ENCODE measurements around the gene MAPK12. TPM values are rescaled to one million over a fixed set of nuclear protein-coding genes. Genes with fewer than 3 reads are reported as not detected.

The MAPK12 gene
- total RNA-seq, 1 experiment from 2014 or later, result 21.1 TPM

DNA sequence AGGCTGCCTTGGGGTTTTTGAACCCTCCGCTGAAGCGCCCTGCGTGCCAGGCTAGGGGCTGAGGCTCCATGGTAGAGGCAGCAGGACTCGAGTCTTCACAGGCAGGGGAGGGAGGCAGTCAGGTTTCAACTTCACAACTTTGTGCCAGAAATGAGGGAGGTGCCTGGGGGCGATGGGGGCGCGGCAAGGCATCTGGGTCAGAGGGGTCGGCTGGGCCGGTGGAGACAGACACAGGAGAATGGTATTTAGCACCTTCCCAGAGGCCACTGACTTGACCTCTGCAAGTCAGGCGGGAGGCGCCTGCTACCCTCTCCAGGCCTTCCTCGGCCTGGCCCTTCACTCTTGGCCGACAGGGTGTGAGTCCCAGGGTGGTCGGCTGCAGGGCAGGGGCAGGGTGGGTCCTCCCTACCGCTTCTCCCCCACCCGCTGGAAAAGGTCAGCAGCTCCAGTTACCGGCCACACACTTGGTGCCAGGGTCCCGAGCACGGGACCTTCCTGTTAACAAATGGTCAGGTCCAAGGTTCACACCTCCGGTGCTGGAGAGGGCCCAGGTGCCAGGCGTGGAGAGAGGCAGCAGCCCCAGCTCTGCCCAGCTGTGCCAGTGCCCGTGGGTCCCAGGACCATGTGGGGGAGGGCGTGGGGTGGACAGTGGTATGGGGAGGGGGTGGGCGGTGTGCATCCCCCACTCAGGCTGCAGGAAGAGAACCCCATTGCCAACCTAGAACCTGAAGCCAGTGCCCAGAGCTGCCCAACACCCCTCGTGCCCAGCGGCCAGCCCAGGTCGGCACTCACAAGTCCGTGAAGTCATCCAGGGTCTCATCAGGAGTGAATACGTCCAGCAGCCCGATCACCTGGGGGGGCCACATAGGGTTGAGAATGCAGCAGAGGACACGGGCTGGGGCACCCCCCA, 3.8 kb downstream of the MAPK12 start:
- intact Hi-C loops (cut with micrococcal nuclease; ENCODE audit: unreplicated experiment), result no loop called here
- BruUV-seq (replicated peaks), result no TSS peak

GRCh38 chr22:50257041-50257440, 4.4 kb downstream of the MAPK12 start:
- no peaks in the 10 kb centered on the region for H3K27me3 Mint-ChIP-seq (ENCODE audit: unreplicated experiment)
- CTCF ChIA-PET, result no interaction called here
- intact Hi-C loops (cut with micrococcal nuclease; ENCODE audit: unreplicated experiment), result no loop called here
- H3K4me3 Mint-ChIP-seq (ENCODE audit: low read depth, unreplicated experiment), result no peak overlapping the region
- no TSS peak for BruUV-seq (replicated peaks)
- H3K9me3 Mint-ChIP-seq (ENCODE audit: low read depth, unreplicated experiment), result no peaks in the 10 kb centered on the region
- TF ChIP-seq, protein P1, sequence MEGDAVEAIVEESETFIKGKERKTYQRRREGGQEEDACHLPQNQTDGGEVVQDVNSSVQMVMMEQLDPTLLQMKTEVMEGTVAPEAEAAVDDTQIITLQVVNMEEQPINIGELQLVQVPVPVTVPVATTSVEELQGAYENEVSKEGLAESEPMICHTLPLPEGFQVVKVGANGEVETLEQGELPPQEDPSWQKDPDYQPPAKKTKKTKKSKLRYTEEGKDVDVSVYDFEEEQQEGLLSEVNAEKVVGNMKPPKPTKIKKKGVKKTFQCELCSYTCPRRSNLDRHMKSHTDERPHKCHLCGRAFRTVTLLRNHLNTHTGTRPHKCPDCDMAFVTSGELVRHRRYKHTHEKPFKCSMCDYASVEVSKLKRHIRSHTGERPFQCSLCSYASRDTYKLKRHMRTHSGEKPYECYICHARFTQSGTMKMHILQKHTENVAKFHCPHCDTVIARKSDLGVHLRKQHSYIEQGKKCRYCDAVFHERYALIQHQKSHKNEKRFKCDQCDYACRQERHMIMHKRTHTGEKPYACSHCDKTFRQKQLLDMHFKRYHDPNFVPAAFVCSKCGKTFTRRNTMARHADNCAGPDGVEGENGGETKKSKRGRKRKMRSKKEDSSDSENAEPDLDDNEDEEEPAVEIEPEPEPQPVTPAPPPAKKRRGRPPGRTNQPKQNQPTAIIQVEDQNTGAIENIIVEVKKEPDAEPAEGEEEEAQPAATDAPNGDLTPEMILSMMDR (IDR thresholded peaks at IDR 0.05; ENCODE audit: unreplicated experiment), result no peak
- DNase-seq, result no peak
- no peak overlapping the region for H3K27ac Mint-ChIP-seq (ENCODE audit: unreplicated experiment)
- peaks cover 28% of the 10 kb centered on the region for H3K36me3 Mint-ChIP-seq (ENCODE audit: insufficient read depth, unreplicated experiment)
- H3K4me1 Mint-ChIP-seq (ENCODE audit: low read depth, unreplicated experiment), result peaks cover 3% of the 10 kb centered on the region

More for the DNA sequence above, 3.8 kb downstream of the MAPK12 start:
- H3K27me3 Mint-ChIP-seq (ENCODE audit: unreplicated experiment), result no peaks in the 10 kb centered on the region
- TF ChIP-seq, protein P1 (IDR thresholded peaks at IDR 0.05; ENCODE audit: unreplicated experiment), result no peak
- peaks cover 9% of the 10 kb centered on the region for H3K4me1 Mint-ChIP-seq (ENCODE audit: low read depth, unreplicated experiment)
- no peak for DNase-seq
- H3K9me3 Mint-ChIP-seq (ENCODE audit: low read depth, unreplicated experiment), result no peaks in the 10 kb centered on the region
- CTCF ChIA-PET, result no interaction called here
- no peak overlapping the region for H3K27ac Mint-ChIP-seq (ENCODE audit: unreplicated experiment)
- H3K36me3 Mint-ChIP-seq (ENCODE audit: insufficient read depth, unreplicated experiment), result peaks cover 28% of the 10 kb centered on the region
- H3K4me3 Mint-ChIP-seq (ENCODE audit: low read depth, unreplicated experiment), result no peak overlapping the region

DNA sequence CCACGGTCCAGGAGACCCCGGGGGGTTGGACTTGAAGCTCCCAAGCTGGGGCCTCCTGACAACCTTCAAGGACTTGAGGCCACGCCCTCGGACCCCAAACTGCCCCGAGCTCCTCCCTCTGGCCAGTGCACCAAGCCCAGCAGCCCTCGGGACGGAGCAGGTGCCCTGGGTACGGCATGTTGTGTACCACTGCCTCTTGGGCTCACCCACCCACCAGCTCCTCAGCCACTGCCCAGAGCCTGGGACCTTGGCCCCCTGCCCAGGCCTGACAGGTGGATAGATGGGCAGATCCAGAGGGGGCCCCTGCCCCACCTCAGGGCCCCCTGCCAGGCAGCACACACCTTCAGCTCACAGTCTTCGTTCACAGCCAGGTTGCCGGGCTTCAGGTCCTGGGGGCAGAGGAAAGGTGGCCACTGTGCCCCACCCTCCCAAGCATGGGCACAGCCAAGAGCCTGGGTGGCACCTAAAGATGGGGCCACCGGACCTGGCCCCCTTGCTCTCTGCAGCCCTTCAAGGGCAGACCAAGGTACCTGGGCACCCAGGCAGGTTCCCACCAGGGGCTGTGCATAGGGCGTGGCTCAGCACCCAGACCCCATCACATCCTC, 5.1 kb downstream of the MAPK12 start:
- DNase-seq, result no peak
- BruUV-seq (replicated peaks), result no TSS peak
- Mint-ChIP-seq H3K36me3 (ENCODE audit: insufficient read depth, unreplicated experiment) (peaks cover 29% of the 10 kb centered on the region), H3K9me3 (ENCODE audit: low read depth, unreplicated experiment) (no peaks in the 10 kb centered on the region), H3K27me3 (ENCODE audit: unreplicated experiment) (no peaks in the 10 kb centered on the region), H3K4me3 (ENCODE audit: low read depth, unreplicated experiment) (no peak overlapping the region), H3K27ac (ENCODE audit: unreplicated experiment) (no peak overlapping the region), H3K4me1 (ENCODE audit: low read depth, unreplicated experiment) (no peaks in the 10 kb centered on the region)
- TF ChIP-seq, protein P1 (IDR thresholded peaks at IDR 0.05; ENCODE audit: unreplicated experiment), result no peak
- CTCF ChIA-PET, result no interaction called here
- intact Hi-C loops (cut with micrococcal nuclease; ENCODE audit: unreplicated experiment), result no loop called here

- H3K4me1 Mint-ChIP-seq (ENCODE audit: low read depth, unreplicated experiment), result no peaks in the 10 kb centered on the region
- CTCF ChIA-PET, result no interaction called here
- no peak for DNase-seq
- H3K27me3 Mint-ChIP-seq (ENCODE audit: unreplicated experiment), result no peaks in the 10 kb centered on the region
- TF ChIP-seq, protein P1 (IDR thresholded peaks at IDR 0.05; ENCODE audit: unreplicated experiment), result no peak
- peaks cover 37% of the 10 kb centered on the region for H3K36me3 Mint-ChIP-seq (ENCODE audit: insufficient read depth, unreplicated experiment)
- H3K27ac Mint-ChIP-seq (ENCODE audit: unreplicated experiment), result no peak overlapping the region
- H3K4me3 Mint-ChIP-seq (ENCODE audit: low read depth, unreplicated experiment), result no peak overlapping the region
- BruUV-seq (replicated peaks), result no TSS peak
- intact Hi-C loops (cut with micrococcal nuclease; ENCODE audit: unreplicated experiment), result no loop called here
- no peaks in the 10 kb centered on the region for H3K9me3 Mint-ChIP-seq (ENCODE audit: low read depth, unreplicated experiment)
Observed at GRCh38 chr22:50255607-50256006, 5.9 kb downstream of the MAPK12 start.
